ENCODE data around the gene MSH3. TPM values are rescaled to one million over a fixed set of nuclear protein-coding genes. Genes with fewer than 3 reads are reported as not detected.

Gene MSH3
- total and polyA plus RNA-seq, 8 donors: 2.1 to 11.5 (median 8.8) TPM

GRCh38 chr5:80852331-80853245 is 198.1 kb downstream of the MSH3 start:
- H3K4me1 ChIP-seq: no peaks in the 10 kb centered on the region
- no peak overlapping the region for H3K4me3 ChIP-seq
- peaks cover 0 to 5% (median 0%) of the 10 kb centered on the region in 4 donors for H3K9me3 ChIP-seq
- 83 to 85% methylated on average over 3 of the region's 3 CpGs for WGBS, 2 donors
- intact Hi-C loops (cut with DNase I): no loop called here
- H3K27me3 ChIP-seq: no peaks in the 10 kb centered on the region
- DNase-seq: no peak
- no peak for ATAC-seq
- no peak for TF ChIP-seq CTCF (IDR thresholded peaks at IDR 0.05)
- no peak for FAIRE-seq
- H3K36me3 ChIP-seq: peaks cover 0 to 5% (median 0%) of the 10 kb centered on the region in 3 donors
- H3K27ac ChIP-seq: no peak overlapping the region

GRCh38 chr5:80853413-80853812 is 199.0 kb downstream of the MSH3 start:
- no peak for DNase-seq
- no peak for ATAC-seq
- Histone ChIP-seq H3K27me3 (no peaks in the 10 kb centered on the region), H3K9me3 (peaks cover 0 to 5% (median 0%) of the 10 kb centered on the region in 4 donors), H3K27ac (no peak overlapping the region), H3K4me3 (no peak overlapping the region), H3K4me1 (no peaks in the 10 kb centered on the region), H3K36me3 (peaks cover 0 to 5% (median 0%) of the 10 kb centered on the region in 3 donors)
- WGBS, 2 donors: 77 to 81% methylated on average over 2 of the region's 2 CpGs
- FAIRE-seq: no peak
- intact Hi-C loops (cut with DNase I): no loop called here
- no peak for TF ChIP-seq CTCF (IDR thresholded peaks at IDR 0.05)

GRCh38 chr5:80854583-80854982 is 200.1 kb downstream of the MSH3 start:
- Histone ChIP-seq H3K36me3 (peaks cover 0 to 5% (median 0%) of the 10 kb centered on the region in 3 donors), H3K4me3 (no peak overlapping the region), H3K27me3 (no peaks in the 10 kb centered on the region), H3K27ac (no peak overlapping the region), H3K4me1 (no peaks in the 10 kb centered on the region), H3K9me3 (peaks cover 0 to 5% (median 0%) of the 10 kb centered on the region in 4 donors)
- no peak for TF ChIP-seq CTCF (IDR thresholded peaks at IDR 0.05)
- ATAC-seq: no peak
- no peak for FAIRE-seq
- DNase-seq: no peak
- 84 to 92% methylated on average over 2 of the region's 2 CpGs for WGBS, 2 donors
- intact Hi-C loops (cut with DNase I): no loop called here

GRCh38 chr5:80860924-80861613 is 206.6 kb downstream of the MSH3 start:
- Histone ChIP-seq H3K36me3 (no peaks in the 10 kb centered on the region), H3K9me3 (peaks cover 0 to 5% (median 0%) of the 10 kb centered on the region in 4 donors), H3K27me3 (no peaks in the 10 kb centered on the region), H3K4me3 (no peak overlapping the region), H3K4me1 (no peaks in the 10 kb centered on the region), H3K27ac (no peak overlapping the region)
- no peak for TF ChIP-seq CTCF (IDR thresholded peaks at IDR 0.05)
- DNase-seq (no peak), FAIRE-seq (no peak), ATAC-seq (no peak)
- intact Hi-C loops (cut with DNase I): no loop called here
- 85 to 87% methylated on average over 2 of the region's 2 CpGs for WGBS, 2 donors
